Measurements from ENCODE around the gene NUMB.

The NUMB gene

GRCh38 chr14:73460691-73461127, 2.4 kb upstream of the NUMB start:
- peak; percentile 61 for DNase-seq (ENCODE audit: low read depth)
- H3K4me3 ChIP-seq (ENCODE audit: low read depth, low read length), result no peak overlapping the region
- no peak for TF ChIP-seq CTCF (conservative IDR thresholded peaks at IDR 0.05; ENCODE audit: low read depth, low read length)

- no peak for TF ChIP-seq CTCF (conservative IDR thresholded peaks at IDR 0.05; ENCODE audit: low read depth, low read length)
- no peak for DNase-seq (ENCODE audit: low read depth)
- no peak overlapping the region for H3K4me3 ChIP-seq (ENCODE audit: low read depth, low read length)
These were observed 1.6 kb upstream of the NUMB start for GRCh38 chr14:73459959-73460358.

- no peak for DNase-seq (ENCODE audit: low read depth)
- no peak for TF ChIP-seq CTCF (conservative IDR thresholded peaks at IDR 0.05; ENCODE audit: low read depth, low read length)
- peak overlapping the region; percentile 88 for H3K4me3 ChIP-seq (ENCODE audit: low read depth, low read length)
These were observed 493 bp downstream of the NUMB start for GRCh38 chr14:73457924-73458182.

GRCh38 chr14:73457041-73457923, 1.1 kb downstream of the NUMB start:
- TF ChIP-seq CTCF (conservative IDR thresholded peaks at IDR 0.05; ENCODE audit: low read depth, low read length), result no peak
- H3K4me3 ChIP-seq (ENCODE audit: low read depth, low read length), result peak overlapping the region; percentile 88
- DNase-seq (ENCODE audit: low read depth), result peak; percentile 35

GRCh38 chr14:73455294-73455693, 3.1 kb downstream of the NUMB start:
- peak overlapping the region; percentile 28 for H3K4me3 ChIP-seq (ENCODE audit: low read depth, low read length)
- TF ChIP-seq CTCF (conservative IDR thresholded peaks at IDR 0.05; ENCODE audit: low read depth, low read length), result no peak
- DNase-seq (ENCODE audit: low read depth), result no peak

GRCh38 chr14:73452341-73453186, 5.8 kb downstream of the NUMB start:
- H3K4me3 ChIP-seq (ENCODE audit: low read depth, low read length), result no peak overlapping the region
- peak; percentile 96 for DNase-seq (ENCODE audit: low read depth)
- no peak for TF ChIP-seq CTCF (conservative IDR thresholded peaks at IDR 0.05; ENCODE audit: low read depth, low read length)
